ENCODE measurements around the gene SAMD8. TPM values are rescaled to one million over a fixed set of nuclear protein-coding genes. Genes with fewer than 3 reads are reported as not detected.
A peak's percentile ranks its signal among the peaks of the same experiment; 100 is the strongest.
"Not testable (repeated sequence)": the region's sequence is repeated elsewhere in the genome, so short reads cannot be mapped to it uniquely, and the experiment has no call there.

The SAMD8 gene
- total RNA-seq, 1 experiment from 2014 or later, result 18.4 TPM

- no peak for DNase-seq (ENCODE audit: low spot score)
Measured at GRCh38 chr10:75107756-75108683, 3.4 kb upstream of the SAMD8 start.

GRCh38 chr10:75108684-75109458 lies 2.6 kb upstream of the SAMD8 start:
- no peak for DNase-seq (ENCODE audit: low spot score)

GRCh38 chr10:75109459-75109778 lies 2.0 kb upstream of the SAMD8 start:
- DNase-seq (ENCODE audit: low spot score), result no peak

- DNase-seq (ENCODE audit: low spot score), result no peak
Measured at GRCh38 chr10:75110006-75110632, 1.3 kb upstream of the SAMD8 start.

- peak; percentile 45 for DNase-seq (ENCODE audit: low spot score)
Measured at GRCh38 chr10:75111907-75112679, 637 bp downstream of the SAMD8 start.

GRCh38 chr10:75115137-75115536 lies 3.7 kb downstream of the SAMD8 start:
- DNase-seq (ENCODE audit: low spot score), result no peak

GRCh38 chr10:75116941-75117775 lies 5.7 kb downstream of the SAMD8 start:
- not testable (repeated sequence) for DNase-seq (ENCODE audit: low spot score)

GRCh38 chr10:75117995-75118394 lies 6.5 kb downstream of the SAMD8 start:
- no peak for DNase-seq (ENCODE audit: low spot score)

- not testable (repeated sequence) for DNase-seq (ENCODE audit: low spot score)
Measured at GRCh38 chr10:75119444-75120066, 8.1 kb downstream of the SAMD8 start.

- no peak for DNase-seq (ENCODE audit: low spot score)
Measured at GRCh38 chr10:75121322-75121721, 9.9 kb downstream of the SAMD8 start.

GRCh38 chr10:75122505-75122904 lies 11.0 kb downstream of the SAMD8 start:
- no peak for DNase-seq (ENCODE audit: low spot score)

GRCh38 chr10:75123088-75123682 lies 11.7 kb downstream of the SAMD8 start:
- DNase-seq (ENCODE audit: low spot score), result no peak

- no peak for DNase-seq (ENCODE audit: low spot score)
Measured at GRCh38 chr10:75126277-75126676, 14.8 kb downstream of the SAMD8 start.

- DNase-seq (ENCODE audit: low spot score), result no peak
Measured at GRCh38 chr10:75127471-75127870, 16.0 kb downstream of the SAMD8 start.

- DNase-seq (ENCODE audit: low spot score), result not testable (repeated sequence)
Measured at GRCh38 chr10:75128985-75129384, 17.5 kb downstream of the SAMD8 start.

GRCh38 chr10:75129537-75129936 lies 18.1 kb downstream of the SAMD8 start:
- DNase-seq (ENCODE audit: low spot score), result no peak

- not testable (repeated sequence) for DNase-seq (ENCODE audit: low spot score)
Measured at GRCh38 chr10:75133701-75134100, 22.2 kb downstream of the SAMD8 start.

GRCh38 chr10:75136346-75136745 lies 24.9 kb downstream of the SAMD8 start:
- no peak for DNase-seq (ENCODE audit: low spot score)

- DNase-seq (ENCODE audit: low spot score), result peak; percentile 46
Measured at GRCh38 chr10:75137533-75138438, 26.3 kb downstream of the SAMD8 start.

Measured in A172 (cell line).